ENCODE results near the gene SPRED3.
A peak's percentile ranks its signal among the peaks of the same experiment; 100 is the strongest.
"Not testable (repeated sequence)": the region's sequence is repeated elsewhere in the genome, so short reads cannot be mapped to it uniquely, and the experiment has no call there.

Gene SPRED3

GRCh38 chr19:38389957-38390924 is 1.7 kb downstream of the SPRED3 start:
- DNase-seq (ENCODE audit: low read depth in 1 of 2, low spot score in 1 of 2): no peak

DNA sequence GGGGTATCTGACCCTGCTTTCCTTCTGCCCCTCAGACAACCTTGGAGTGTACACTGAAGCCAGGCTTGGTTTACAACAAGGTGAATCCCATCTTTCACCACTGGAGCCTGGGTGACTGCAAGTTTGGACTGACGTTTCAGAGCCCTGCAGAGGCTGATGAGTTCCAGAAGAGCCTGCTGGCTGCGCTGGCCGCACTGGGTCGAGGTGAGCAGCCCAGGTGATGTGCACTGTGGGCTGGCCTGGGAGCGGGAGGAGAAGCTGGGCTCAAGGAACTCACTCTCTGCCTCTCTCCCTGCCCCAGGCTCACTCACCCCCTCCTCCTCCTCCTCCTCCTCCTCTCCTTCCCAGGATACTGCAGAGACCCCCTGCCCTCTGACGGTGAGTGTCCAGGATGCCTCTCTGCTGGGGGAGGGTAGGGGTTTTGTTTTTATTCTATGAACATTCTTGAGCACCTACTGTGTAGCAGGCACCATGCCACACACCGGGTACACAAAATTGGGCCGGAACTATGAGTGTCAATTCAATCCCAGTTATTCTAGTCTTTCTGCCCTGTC is 3.5 kb downstream of the SPRED3 start:
- DNase-seq (ENCODE audit: low read depth in 1 of 2, low spot score in 1 of 2): no peak

DNA sequence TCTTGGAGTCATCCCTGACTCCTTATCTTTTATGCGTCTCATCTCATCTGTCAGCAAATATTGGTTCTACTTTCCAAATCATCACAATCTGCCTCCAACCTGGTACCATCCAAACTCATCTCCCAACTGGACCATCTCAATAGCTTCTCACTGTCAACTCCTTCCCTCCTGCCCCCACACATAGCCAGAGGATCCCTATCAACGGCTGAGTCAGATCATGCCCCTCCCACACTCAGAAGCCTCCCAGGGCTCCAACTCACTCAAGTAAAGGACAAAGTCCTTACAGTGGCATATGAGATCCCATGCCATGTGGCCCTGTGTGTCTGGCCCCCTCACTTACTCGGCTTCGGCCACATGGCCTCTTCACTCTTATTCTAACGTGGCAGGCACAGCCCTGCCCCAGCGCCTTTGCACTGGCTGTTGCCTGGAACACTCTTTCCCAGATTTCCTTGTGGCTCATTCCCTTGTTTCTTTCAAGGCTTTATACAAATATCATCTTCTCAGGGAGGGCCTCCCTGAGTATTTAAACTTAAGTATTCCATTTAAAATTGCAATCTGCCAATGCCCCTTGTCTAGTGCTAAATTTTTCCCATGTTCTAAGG is 4.3 kb downstream of the SPRED3 start:
- DNase-seq (ENCODE audit: low read depth in 1 of 2, low spot score in 1 of 2): no peak

GRCh38 chr19:38394488-38394887 is 6.0 kb downstream of the SPRED3 start:
- peak in 1 of 2 donors; percentile 58 for DNase-seq (ENCODE audit: low read depth in 1 of 2, low spot score in 1 of 2)

GRCh38 chr19:38395381-38396114 is 7.1 kb downstream of the SPRED3 start:
- DNase-seq (ENCODE audit: low read depth in 1 of 2, low spot score in 1 of 2): peak in 1 of 2 donors; percentile 40

DNA sequence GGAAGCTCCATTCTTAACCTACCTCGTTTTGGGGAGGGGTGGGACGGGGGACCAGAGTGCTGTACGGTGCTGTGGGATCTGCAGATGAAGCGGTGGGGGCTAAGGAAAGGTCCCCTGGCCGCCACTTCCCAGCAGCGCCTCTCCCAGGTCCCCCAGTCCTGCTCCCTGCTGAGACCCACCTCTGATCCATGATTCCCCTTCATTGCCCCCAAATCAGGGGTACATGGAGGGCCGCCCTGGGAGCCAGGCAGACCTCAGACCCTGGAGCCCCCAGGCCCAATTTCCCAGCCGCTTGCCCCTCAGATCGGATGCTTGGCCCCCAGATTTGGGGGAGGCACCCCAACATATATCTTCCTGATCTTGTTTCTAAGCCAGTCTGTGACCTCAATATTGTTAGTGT is 10.6 kb downstream of the SPRED3 start:
- DNase-seq (ENCODE audit: low read depth in 1 of 2, low spot score in 1 of 2): no peak

- DNase-seq (ENCODE audit: low read depth in 1 of 2, low spot score in 1 of 2): no peak
Observed at GRCh38 chr19:38399537-38399936, 11.0 kb downstream of the SPRED3 start.

GRCh38 chr19:38400361-38400760 is 11.9 kb downstream of the SPRED3 start:
- no peak for DNase-seq (ENCODE audit: low read depth in 1 of 2, low spot score in 1 of 2)

GRCh38 chr19:38401148-38401547 is 12.7 kb downstream of the SPRED3 start:
- DNase-seq (ENCODE audit: low read depth in 1 of 2, low spot score in 1 of 2): no peak

GRCh38 chr19:38402623-38402966 is 14.1 kb downstream of the SPRED3 start:
- no peak for DNase-seq (ENCODE audit: low read depth in 1 of 2, low spot score in 1 of 2)

DNA sequence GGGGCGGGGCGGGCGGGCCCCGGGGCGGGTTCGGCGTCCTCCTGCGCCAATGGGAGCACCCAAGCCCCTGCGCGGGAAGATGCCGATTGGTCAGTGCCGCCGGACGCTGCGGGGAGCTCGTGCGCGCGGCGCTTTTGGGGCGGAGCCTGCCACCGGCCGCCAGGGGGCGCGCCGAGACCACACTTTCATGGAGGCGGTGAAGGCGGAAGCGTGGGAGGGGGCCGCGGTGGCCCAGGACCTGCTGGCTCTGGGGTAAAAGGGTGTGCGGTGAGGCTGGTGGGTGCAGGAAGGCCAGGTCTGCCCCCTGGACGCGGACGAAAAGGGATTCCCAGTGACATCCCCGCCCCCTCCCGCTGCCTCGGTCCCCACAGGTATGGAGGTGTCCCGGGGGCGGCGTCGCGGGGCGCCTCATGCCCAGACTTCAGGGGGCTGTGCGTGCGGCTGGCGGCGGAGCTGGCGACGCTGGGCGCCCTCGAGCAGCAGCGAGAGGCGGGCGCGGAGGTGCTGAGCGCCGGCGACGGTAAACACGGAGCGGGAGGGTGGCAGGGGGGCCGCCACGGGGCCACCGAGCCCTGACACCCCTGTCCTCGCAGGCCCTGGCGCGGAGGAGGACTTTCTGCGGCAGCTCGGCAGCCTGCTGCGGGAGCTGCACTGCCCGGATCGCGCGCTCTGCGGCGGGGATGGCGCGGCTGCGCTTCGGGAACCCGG is 14.6 kb downstream of the SPRED3 start, which contains the start of gene FAM98C:
Gene FAM98C, plus strand, starts transcription at position 127 of the 708 bp plus-strand sequence. Its CDS starts 61 bp downstream, at position 188.
- peak; percentile 97 to 98 for DNase-seq (ENCODE audit: low read depth in 1 of 2, low spot score in 1 of 2)

DNA sequence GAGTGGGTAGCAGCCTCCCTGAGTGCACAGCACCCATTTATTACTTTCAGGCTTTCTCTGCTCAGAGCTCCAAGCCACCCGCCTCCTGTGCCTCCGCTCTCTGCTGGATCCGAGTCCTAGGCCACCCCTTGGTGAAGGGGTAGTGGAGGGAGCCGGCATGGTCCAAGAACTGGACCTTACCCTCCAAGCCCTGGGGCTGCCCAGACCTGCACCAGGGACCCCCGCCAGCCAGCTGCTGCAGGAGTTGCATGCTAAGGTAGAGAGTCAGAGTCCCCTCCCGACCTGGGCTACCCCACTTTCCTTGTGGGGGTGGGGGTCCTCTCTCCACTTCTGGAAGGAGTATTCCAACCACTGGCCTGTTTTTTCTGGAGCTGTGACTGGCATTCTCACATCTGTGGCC is 16.4 kb downstream of the SPRED3 start:
- no peak for DNase-seq (ENCODE audit: low read depth in 1 of 2, low spot score in 1 of 2)

DNA sequence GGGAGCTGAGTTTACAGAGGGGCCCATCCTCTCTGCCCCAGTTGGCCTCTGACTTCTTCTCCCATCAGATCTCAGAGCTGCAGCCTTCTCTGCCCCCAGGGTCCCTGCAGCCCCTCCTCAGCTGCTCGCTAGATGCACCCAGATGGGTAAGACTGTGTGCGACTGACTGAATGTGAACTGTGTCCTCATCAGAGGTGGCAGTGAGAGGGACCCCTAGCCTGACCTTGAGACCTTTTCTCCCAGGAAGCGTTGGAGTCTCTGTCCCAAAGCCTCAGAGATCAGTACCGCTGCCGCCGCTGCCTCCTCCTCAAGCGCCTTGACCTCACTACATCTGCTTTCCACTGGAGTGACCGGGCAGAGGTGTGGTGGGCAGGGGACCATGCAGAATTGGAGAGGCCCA is 16.8 kb downstream of the SPRED3 start:
- DNase-seq (ENCODE audit: low read depth in 1 of 2, low spot score in 1 of 2): no peak

DNA sequence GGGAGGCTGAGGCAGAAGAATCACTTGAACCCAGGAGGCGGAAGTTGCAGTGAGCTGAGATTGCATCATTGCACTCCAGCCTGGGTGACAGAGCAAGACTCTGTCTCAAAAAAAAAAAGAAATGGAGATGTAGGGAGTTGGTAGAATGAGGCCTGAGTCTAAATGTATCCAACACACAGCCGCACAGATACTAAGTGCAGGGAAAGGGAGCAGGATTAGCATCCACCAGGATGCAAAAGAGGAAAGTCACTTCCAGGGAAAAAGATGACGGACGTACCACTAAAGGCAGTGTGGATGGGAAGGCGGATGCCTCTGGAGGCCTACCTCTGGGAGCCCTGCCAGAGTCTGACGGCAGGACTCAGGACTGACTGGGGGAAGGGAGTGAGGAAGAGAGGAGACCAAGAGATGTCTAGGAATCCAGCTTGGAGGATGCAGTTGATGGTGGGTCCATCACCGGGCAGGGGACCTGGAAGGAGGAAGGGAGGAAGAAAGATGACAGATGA is 21.2 kb downstream of the SPRED3 start:
- no peak for DNase-seq (ENCODE audit: low read depth in 1 of 2, low spot score in 1 of 2)

DNA sequence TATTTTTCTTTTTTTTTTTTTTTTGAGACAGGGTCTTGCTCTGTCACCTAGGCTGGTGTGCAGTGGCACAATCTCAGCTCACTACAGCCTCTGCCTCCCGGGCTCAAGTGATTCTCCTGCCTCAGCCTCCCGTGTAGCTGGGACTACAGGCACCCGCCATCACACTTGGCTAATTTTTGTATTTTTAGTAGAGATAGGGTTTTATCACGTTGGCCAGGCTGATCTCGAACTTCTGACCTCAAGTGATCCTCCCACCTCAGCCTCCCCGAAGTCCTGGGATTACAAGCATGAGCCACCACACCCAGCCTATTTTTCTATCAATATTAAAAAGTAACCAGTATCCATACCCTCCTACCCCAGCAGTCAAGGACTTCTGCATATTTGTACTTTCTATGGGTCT is 21.9 kb downstream of the SPRED3 start:
- not testable (repeated sequence) for DNase-seq (ENCODE audit: low read depth in 1 of 2, low spot score in 1 of 2)

DNA sequence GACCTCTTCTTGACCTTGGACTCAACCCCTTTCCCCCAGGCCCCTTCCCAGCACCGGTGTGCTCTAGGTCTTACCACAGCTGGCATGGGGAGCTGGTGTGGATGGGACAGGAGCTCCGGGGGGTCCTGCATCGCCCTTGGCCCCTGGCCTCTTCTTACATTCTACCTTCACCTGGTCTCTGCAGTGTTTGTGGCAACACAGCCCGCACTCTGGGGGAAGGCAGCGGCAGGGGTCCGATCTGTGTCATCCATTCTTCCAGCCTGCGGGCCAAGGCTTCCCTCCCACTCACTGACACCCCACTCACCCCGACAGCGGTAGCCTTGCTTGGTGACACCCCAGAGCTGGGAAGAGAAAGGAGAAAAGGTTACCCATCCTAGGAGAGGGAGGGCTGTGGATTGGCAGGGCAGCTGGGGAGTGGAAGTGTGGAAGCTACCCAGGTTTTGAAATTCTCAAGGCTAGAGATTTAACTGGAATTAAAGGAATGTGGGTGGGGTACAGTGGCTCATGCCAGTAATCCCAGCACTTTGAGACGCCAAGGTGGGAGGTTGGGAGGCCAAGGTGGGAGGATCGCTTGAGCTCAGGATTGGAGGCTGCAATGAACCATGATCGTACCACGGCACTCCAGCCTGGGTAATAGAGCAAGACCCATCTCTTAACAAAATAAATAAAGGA is 22.7 kb downstream of the SPRED3 start:
- DNase-seq (ENCODE audit: low read depth in 1 of 2, low spot score in 1 of 2): no peak

DNA sequence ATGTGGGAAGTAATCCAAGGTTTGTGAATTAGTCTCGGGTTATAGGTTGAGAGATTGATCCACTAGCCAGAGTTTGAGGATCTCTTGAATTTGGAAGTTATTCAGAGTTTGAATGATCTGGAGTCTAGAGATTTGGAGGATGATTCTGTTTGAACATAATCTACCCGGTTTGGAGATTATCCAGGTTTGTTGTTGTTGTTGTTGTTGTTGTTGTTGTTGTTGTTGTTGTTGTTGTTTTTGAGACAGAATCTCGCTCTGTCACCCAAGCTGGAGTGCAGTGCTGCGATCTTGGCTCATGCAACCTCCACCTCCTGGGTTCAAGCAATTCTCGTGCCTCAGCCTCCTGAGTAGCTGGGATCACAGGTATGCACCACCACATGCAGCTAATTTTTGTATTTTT is 23.4 kb downstream of the SPRED3 start:
- not testable (repeated sequence) for DNase-seq (ENCODE audit: low read depth in 1 of 2, low spot score in 1 of 2)

GRCh38 chr19:38412491-38412890 is 24.0 kb downstream of the SPRED3 start:
- no peak for DNase-seq (ENCODE audit: low read depth in 1 of 2, low spot score in 1 of 2)

DNA sequence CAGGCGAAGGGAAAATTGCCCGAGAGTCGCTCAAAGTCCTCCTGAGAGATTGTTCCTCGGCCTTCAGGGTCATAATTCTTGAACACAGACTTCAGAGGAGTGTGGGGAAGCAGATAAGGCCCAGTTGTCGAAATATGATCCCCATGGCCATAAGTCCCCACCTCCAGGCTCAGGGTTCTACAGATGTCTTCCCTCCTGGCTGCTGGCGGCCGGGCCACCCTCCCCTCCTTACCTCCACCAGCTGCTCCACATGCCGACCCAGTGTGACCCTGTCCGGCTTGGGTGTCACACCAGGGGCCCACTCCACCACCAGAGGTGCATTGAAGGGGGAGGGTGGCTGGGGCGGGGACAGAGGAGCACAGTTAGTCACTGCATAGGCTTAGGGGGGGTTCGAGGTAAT is 24.5 kb downstream of the SPRED3 start:
- DNase-seq (ENCODE audit: low read depth in 1 of 2, low spot score in 1 of 2): no peak

GRCh38 chr19:38413416-38413815 is 24.9 kb downstream of the SPRED3 start:
- DNase-seq (ENCODE audit: low read depth in 1 of 2, low spot score in 1 of 2): no peak

Data from stimulated activated CD4-positive, alpha-beta T cell treated with anti-CD3 and anti-CD28 coated beads, Interleukin-15, amount 100 ng/mL, for 1 hour (primary cell).